ENCODE results near the gene UGCG.
"Not testable (repeated sequence)": the region's sequence is repeated elsewhere in the genome, so short reads cannot be mapped to it uniquely, and the experiment has no call there.

UGCG gene

GRCh38 chr9:111895996-111896941 lies at the start of gene UGCG:
UGCG (plus strand) TSS chr9:111896814; CDS start chr9:111897216, 402 bp downstream.
- DNase-seq = peak; percentile 78 to 86

- no peak for DNase-seq
Measured at GRCh38 chr9:111851553-111851952, 45.1 kb upstream of the UGCG start.

- no peak for DNase-seq
Measured at GRCh38 chr9:111852291-111852690, 44.3 kb upstream of the UGCG start.

GRCh38 chr9:111853450-111853827 lies 43.2 kb upstream of the UGCG start:
- no peak for DNase-seq

- DNase-seq = no peak
Measured at GRCh38 chr9:111854799-111855198, 41.8 kb upstream of the UGCG start.

GRCh38 chr9:111857555-111858211 lies 38.9 kb upstream of the UGCG start:
- DNase-seq = no peak

GRCh38 chr9:111860443-111860842 lies 36.2 kb upstream of the UGCG start:
- no peak for DNase-seq

GRCh38 chr9:111863636-111864035 lies 33.0 kb upstream of the UGCG start:
- no peak for DNase-seq

GRCh38 chr9:111866976-111867375 lies 29.6 kb upstream of the UGCG start:
- DNase-seq = no peak

GRCh38 chr9:111868475-111868874 lies 28.1 kb upstream of the UGCG start:
- DNase-seq = no peak

GRCh38 chr9:111870774-111871498 lies 25.7 kb upstream of the UGCG start:
- no peak for DNase-seq

- DNase-seq = no peak
Measured at GRCh38 chr9:111871499-111871855, 25.1 kb upstream of the UGCG start.

- DNase-seq = no peak
Measured at GRCh38 chr9:111872886-111873285, 23.7 kb upstream of the UGCG start.

- DNase-seq = no peak
Measured at GRCh38 chr9:111873901-111874300, 22.7 kb upstream of the UGCG start.

- DNase-seq = no peak
Measured at GRCh38 chr9:111874500-111874899, 22.1 kb upstream of the UGCG start.

GRCh38 chr9:111875291-111875690 lies 21.3 kb upstream of the UGCG start:
- not testable (repeated sequence) for DNase-seq

GRCh38 chr9:111875691-111876090 lies 20.9 kb upstream of the UGCG start:
- not testable (repeated sequence) for DNase-seq

- no peak for DNase-seq
Measured at GRCh38 chr9:111876179-111876578, 20.4 kb upstream of the UGCG start.

- DNase-seq = no peak
Measured at GRCh38 chr9:111877420-111877819, 19.2 kb upstream of the UGCG start.

GRCh38 chr9:111878946-111879345 lies 17.7 kb upstream of the UGCG start:
- no peak for DNase-seq

GRCh38 chr9:111886983-111887718 lies 9.5 kb upstream of the UGCG start:
- DNase-seq = no peak

GRCh38 chr9:111890334-111890733 lies 6.3 kb upstream of the UGCG start:
- DNase-seq = no peak

GRCh38 chr9:111890867-111891266 lies 5.7 kb upstream of the UGCG start:
- DNase-seq = not testable (repeated sequence)
